ENCODE measurements around the gene EPN1. TPM values are rescaled to one million over a fixed set of nuclear protein-coding genes. Genes with fewer than 3 reads are reported as not detected.
A peak's percentile ranks its signal among the peaks of the same experiment; 100 is the strongest.

The EPN1 gene
- total and polyA plus RNA-seq, 2 of the 13 experiments (the other 11 are each of a cell fraction or from before 2014, with no cell fraction given): 28.9 to 31.7 TPM

DNA sequence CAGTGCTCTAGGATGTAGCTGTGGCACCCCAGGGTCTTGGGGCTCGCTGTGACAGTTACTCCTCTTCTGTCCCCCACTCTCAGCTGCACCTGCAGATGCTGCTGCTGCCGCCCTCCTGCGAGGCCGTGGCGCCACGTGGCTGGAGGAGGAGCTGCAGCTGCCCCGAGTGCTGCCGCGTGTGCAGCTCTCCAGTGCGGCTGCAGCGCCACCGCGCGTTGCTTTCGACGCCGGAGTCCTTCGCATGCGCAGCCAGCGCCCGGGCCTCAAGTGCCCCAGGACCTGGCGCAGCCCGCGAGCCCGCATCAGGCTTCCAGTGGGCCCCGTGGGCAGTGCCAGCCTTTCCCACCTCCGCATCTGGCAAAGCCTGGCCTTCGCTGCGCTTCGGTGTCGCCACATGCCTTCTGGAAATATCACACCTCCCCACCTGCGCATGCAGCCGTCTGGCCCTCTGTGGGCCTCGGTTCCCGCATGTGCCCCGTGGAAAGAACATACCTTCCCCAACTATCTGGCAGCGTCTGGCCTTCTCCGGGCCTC lies 34.9 kb upstream of the EPN1 start (continued):
- TF ChIP-seq ZNF782 (CRISPR knock-in tag; IDR thresholded peaks at IDR 0.05; ENCODE audit: borderline replicate concordance) (no peak), ZNF260 (CRISPR knock-in tag; IDR thresholded peaks at IDR 0.05; ENCODE audit: borderline replicate concordance, low read depth) (no peak), ESRRA (CRISPR knock-in tag; IDR thresholded peaks at IDR 0.05; ENCODE audit: low read depth) (no peak), ZNF432 (CRISPR knock-in tag; IDR thresholded peaks at IDR 0.05; ENCODE audit: borderline replicate concordance) (0 out of 2 replicates have a peak, but pooled peaks have one; percentile 48), ZNF713 (CRISPR knock-in tag; IDR thresholded peaks at IDR 0.05) (no peak), TCF12 (IDR thresholded peaks at IDR 0.05) (no peak), TCF12 (CRISPR knock-in tag; IDR thresholded peaks at IDR 0.05) (no peak), KLF15 (CRISPR knock-in tag; IDR thresholded peaks at IDR 0.05; ENCODE audit: borderline replicate concordance) (no peak), ZNF180 (CRISPR knock-in tag; IDR thresholded peaks at IDR 0.05; ENCODE audit: borderline replicate concordance, low read depth) (no peak), ZNF773 (CRISPR knock-in tag; IDR thresholded peaks at IDR 0.05; ENCODE audit: borderline replicate concordance) (no peak), ZNF224 (CRISPR knock-in tag; IDR thresholded peaks at IDR 0.05) (no peak; the same call in 1 of the 2 replicates), ZNF883 (CRISPR knock-in tag; IDR thresholded peaks at IDR 0.05; ENCODE audit: not compliant biosample characterization) (no peak), ZNF251 (CRISPR knock-in tag; IDR thresholded peaks at IDR 0.05) (no peak), HIVEP1 (CRISPR knock-in tag; IDR thresholded peaks at IDR 0.05) (no peak)
- TF ChIP-seq, protein P1, sequence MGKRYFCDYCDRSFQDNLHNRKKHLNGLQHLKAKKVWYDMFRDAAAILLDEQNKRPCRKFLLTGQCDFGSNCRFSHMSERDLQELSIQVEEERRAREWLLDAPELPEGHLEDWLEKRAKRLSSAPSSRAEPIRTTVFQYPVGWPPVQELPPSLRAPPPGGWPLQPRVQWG (CRISPR knock-in tag; IDR thresholded peaks at IDR 0.05; ENCODE audit: borderline replicate concordance, low read depth): no peak
- TF ChIP-seq, protein P2, sequence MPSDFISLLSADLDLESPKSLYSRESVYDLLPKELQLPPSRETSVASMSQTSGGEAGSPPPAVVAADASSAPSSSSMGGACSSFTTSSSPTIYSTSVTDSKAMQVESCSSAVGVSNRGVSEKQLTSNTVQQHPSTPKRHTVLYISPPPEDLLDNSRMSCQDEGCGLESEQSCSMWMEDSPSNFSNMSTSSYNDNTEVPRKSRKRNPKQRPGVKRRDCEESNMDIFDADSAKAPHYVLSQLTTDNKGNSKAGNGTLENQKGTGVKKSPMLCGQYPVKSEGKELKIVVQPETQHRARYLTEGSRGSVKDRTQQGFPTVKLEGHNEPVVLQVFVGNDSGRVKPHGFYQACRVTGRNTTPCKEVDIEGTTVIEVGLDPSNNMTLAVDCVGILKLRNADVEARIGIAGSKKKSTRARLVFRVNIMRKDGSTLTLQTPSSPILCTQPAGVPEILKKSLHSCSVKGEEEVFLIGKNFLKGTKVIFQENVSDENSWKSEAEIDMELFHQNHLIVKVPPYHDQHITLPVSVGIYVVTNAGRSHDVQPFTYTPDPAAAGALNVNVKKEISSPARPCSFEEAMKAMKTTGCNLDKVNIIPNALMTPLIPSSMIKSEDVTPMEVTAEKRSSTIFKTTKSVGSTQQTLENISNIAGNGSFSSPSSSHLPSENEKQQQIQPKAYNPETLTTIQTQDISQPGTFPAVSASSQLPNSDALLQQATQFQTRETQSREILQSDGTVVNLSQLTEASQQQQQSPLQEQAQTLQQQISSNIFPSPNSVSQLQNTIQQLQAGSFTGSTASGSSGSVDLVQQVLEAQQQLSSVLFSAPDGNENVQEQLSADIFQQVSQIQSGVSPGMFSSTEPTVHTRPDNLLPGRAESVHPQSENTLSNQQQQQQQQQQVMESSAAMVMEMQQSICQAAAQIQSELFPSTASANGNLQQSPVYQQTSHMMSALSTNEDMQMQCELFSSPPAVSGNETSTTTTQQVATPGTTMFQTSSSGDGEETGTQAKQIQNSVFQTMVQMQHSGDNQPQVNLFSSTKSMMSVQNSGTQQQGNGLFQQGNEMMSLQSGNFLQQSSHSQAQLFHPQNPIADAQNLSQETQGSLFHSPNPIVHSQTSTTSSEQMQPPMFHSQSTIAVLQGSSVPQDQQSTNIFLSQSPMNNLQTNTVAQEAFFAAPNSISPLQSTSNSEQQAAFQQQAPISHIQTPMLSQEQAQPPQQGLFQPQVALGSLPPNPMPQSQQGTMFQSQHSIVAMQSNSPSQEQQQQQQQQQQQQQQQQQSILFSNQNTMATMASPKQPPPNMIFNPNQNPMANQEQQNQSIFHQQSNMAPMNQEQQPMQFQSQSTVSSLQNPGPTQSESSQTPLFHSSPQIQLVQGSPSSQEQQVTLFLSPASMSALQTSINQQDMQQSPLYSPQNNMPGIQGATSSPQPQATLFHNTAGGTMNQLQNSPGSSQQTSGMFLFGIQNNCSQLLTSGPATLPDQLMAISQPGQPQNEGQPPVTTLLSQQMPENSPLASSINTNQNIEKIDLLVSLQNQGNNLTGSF (CRISPR knock-in tag; IDR thresholded peaks at IDR 0.05): no peak
- TF ChIP-seq, protein P3, sequence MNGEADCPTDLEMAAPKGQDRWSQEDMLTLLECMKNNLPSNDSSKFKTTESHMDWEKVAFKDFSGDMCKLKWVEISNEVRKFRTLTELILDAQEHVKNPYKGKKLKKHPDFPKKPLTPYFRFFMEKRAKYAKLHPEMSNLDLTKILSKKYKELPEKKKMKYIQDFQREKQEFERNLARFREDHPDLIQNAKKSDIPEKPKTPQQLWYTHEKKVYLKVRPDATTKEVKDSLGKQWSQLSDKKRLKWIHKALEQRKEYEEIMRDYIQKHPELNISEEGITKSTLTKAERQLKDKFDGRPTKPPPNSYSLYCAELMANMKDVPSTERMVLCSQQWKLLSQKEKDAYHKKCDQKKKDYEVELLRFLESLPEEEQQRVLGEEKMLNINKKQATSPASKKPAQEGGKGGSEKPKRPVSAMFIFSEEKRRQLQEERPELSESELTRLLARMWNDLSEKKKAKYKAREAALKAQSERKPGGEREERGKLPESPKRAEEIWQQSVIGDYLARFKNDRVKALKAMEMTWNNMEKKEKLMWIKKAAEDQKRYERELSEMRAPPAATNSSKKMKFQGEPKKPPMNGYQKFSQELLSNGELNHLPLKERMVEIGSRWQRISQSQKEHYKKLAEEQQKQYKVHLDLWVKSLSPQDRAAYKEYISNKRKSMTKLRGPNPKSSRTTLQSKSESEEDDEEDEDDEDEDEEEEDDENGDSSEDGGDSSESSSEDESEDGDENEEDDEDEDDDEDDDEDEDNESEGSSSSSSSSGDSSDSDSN (CRISPR knock-in tag; IDR thresholded peaks at IDR 0.05): no peak
- TF ChIP-seq, protein P4, sequence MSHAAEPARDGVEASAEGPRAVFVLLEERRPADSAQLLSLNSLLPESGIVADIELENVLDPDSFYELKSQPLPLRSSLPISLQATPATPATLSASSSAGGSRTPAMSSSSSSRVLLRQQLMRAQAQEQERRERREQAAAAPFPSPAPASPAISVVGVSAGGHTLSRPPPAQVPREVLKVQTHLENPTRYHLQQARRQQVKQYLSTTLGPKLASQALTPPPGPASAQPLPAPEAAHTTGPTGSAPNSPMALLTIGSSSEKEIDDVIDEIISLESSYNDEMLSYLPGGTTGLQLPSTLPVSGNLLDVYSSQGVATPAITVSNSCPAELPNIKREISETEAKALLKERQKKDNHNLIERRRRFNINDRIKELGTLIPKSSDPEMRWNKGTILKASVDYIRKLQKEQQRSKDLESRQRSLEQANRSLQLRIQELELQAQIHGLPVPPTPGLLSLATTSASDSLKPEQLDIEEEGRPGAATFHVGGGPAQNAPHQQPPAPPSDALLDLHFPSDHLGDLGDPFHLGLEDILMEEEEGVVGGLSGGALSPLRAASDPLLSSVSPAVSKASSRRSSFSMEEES (CRISPR knock-in tag; IDR thresholded peaks at IDR 0.05): no peak
- TF ChIP-seq, protein P5, sequence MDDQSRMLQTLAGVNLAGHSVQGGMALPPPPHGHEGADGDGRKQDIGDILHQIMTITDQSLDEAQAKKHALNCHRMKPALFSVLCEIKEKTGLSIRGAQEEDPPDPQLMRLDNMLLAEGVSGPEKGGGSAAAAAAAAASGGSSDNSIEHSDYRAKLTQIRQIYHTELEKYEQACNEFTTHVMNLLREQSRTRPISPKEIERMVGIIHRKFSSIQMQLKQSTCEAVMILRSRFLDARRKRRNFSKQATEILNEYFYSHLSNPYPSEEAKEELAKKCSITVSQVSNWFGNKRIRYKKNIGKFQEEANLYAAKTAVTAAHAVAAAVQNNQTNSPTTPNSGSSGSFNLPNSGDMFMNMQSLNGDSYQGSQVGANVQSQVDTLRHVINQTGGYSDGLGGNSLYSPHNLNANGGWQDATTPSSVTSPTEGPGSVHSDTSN (CRISPR knock-in tag; IDR thresholded peaks at IDR 0.05; ENCODE audit: borderline replicate concordance): no peak
